MCF 10A (cell line): ENCODE measurements around the gene DNAJC16. TPM values are rescaled to one million over a fixed set of nuclear protein-coding genes. Genes with fewer than 3 reads are reported as not detected.
"Not testable (repeated sequence)": the region's sequence is repeated elsewhere in the genome, so short reads cannot be mapped to it uniquely, and the experiment has no call there.

Experiments
- BruUV-seq: library from RNA; stranded (reverse); fragments of 400-500 nt; replicated peaks from 2 replicates; lab custom pipeline; 2021; lab: Mats Ljungman, UMichigan
- CTCF ChIA-PET: fragments of 300-600 bp; sonication (Branson Sonifier 250); formaldehyde crosslinking; extraction: SDS; loops from one replicate; lab custom pipeline; 2021; ENCODE audit warnings: antibody characterized with exemption, inconsistent platforms; lab: Yijun Ruan, JAX
- POLR2A ChIA-PET: fragments of 300-600, 350-650 bp; sonication (Branson Sonifier 250); formaldehyde crosslinking; extraction: SDS; loops from one replicate; lab custom pipeline; 2020; ENCODE audit warnings: antibody characterized with exemption, inconsistent platforms; lab: Yijun Ruan, JAX
- DNase-seq: peaks from one replicate; pipeline ENCODE4 v3.0.0-alpha.2; 2018; ENCODE audit not compliant: unreplicated experiment
- H3K27ac Mint-ChIP-seq: one replicate; pipeline ENCODE4 v1.8.0; 2022; ENCODE audit warnings: mild to moderate bottlenecking, low read depth, mixed read lengths; ENCODE audit not compliant: unreplicated experiment
- H3K27me3 Mint-ChIP-seq: one replicate; pipeline ENCODE4 v1.8.0; 2022; ENCODE audit warnings: mixed read lengths; ENCODE audit not compliant: insufficient read depth, unreplicated experiment
- H3K36me3 Mint-ChIP-seq: one replicate; pipeline ENCODE4 v1.8.0; 2022; ENCODE audit warnings: mild to moderate bottlenecking, moderate library complexity, mixed read lengths; ENCODE audit not compliant: insufficient read depth, unreplicated experiment
- H3K4me1 Mint-ChIP-seq: one replicate; pipeline ENCODE4 v1.8.0; 2022; ENCODE audit warnings: mixed read lengths; ENCODE audit not compliant: insufficient read depth, unreplicated experiment
- H3K4me3 Mint-ChIP-seq: one replicate; pipeline ENCODE4 v1.8.0; 2022; ENCODE audit warnings: mild to moderate bottlenecking, moderate library complexity, mixed read lengths; ENCODE audit not compliant: unreplicated experiment
- H3K9me3 Mint-ChIP-seq: one replicate; pipeline ENCODE4 v1.8.0; 2022; ENCODE audit warnings: mixed read lengths; ENCODE audit not compliant: unreplicated experiment
- intact Hi-C: fragments of 100-400 bp; cut with micrococcal nuclease; formaldehyde crosslinking; loops from 2 replicates; pipeline ENCODE4 v1.14.1; 2022
- total RNA-seq: library from RNA; stranded (reverse); gene quantifications from 2 replicates; pipeline ENCODE4 v1.2.3, GENCODE V29; 2022
- TF ChIP-seq, protein P1 (sequence below): fragments of 200-600 bp; IDR thresholded peaks from one replicate; pipeline ENCODE4 v1.8.0; 2022; ENCODE audit warnings: antibody characterized with exemption, mild to moderate bottlenecking; ENCODE audit not compliant: unreplicated experiment

Gene DNAJC16
- total RNA-seq, 1 experiment from 2014 or later: 17.2 TPM

DNA sequence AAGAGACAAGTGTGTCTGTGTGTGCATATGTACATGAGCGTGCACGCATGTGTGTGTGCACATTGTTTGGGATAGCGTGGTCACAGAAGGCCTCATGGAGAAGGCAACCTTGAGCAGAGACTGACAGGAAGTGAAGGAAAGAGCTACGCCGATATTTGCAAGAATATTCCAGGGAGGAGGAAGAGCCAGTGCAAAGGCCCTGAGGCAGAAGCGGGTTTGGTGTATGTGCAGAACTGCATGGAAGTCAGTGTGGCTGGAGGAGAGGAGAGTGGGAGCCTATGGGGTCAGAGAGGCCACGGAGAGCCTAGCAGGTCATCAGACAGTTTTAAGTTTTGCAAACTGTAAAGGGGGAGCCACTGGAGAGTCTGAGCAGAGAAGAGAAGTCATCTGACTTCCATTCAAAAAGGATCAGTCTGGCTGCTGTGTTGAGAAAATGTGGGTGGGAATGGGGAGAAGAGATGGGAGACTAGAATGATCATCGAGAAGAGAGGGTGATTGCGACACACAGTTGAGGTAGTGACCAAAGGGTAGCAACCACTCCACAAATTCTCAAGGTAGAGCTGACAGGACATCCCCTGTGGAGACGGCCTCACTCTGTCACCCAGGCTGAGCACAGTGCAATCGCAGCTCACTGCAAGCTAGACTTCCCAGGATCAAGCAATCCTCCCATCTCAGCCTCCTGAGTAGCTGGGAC is 46.8 kb upstream of the DNAJC16 start:
- Mint-ChIP-seq H3K4me3 (no peak overlapping the region), H3K9me3 (no peaks in the 10 kb centered on the region), H3K27ac (no peak overlapping the region), H3K27me3 (no peaks in the 10 kb centered on the region), H3K36me3 (no peaks in the 10 kb centered on the region), H3K4me1 (no peaks in the 10 kb centered on the region)
- no TSS peak for BruUV-seq
- intact Hi-C loops: no loop called here
- CTCF ChIA-PET: no interaction called here
- POLR2A ChIA-PET: interaction anchor here (0.6 kb wide), 2 partner anchors 63 to 365 kb away, joined by 3 read pairs; no protein-coding TSS in a partner anchor
- TF ChIP-seq, protein P1, sequence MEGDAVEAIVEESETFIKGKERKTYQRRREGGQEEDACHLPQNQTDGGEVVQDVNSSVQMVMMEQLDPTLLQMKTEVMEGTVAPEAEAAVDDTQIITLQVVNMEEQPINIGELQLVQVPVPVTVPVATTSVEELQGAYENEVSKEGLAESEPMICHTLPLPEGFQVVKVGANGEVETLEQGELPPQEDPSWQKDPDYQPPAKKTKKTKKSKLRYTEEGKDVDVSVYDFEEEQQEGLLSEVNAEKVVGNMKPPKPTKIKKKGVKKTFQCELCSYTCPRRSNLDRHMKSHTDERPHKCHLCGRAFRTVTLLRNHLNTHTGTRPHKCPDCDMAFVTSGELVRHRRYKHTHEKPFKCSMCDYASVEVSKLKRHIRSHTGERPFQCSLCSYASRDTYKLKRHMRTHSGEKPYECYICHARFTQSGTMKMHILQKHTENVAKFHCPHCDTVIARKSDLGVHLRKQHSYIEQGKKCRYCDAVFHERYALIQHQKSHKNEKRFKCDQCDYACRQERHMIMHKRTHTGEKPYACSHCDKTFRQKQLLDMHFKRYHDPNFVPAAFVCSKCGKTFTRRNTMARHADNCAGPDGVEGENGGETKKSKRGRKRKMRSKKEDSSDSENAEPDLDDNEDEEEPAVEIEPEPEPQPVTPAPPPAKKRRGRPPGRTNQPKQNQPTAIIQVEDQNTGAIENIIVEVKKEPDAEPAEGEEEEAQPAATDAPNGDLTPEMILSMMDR: no peak
- no peak for DNase-seq

DNA sequence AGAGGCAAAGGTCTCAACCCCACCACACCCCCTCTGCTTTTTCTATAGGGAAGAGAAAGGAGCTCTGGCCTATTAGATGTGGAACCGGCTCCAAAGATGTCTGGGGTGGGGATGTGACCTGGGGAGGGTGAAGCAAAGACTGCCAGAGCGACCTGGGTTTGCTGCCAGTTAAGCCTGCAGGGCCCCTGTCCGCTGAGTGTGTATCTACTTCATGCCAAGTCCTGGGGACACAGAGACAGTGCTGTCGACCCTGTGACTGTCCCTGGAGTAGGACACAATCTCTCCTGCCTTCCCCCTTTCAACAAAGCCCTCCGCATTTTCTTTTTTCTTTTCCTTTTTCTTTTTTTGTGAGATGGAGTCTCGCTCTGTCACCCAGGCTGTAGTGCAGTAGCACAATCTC is 44.2 kb upstream of the DNAJC16 start:
- H3K4me1 Mint-ChIP-seq, H3K9me3 Mint-ChIP-seq, BruUV-seq, CTCF ChIA-PET, H3K4me3 Mint-ChIP-seq, DNase-seq, intact Hi-C loops, H3K27ac Mint-ChIP-seq, POLR2A ChIA-PET, H3K27me3 Mint-ChIP-seq, H3K36me3 Mint-ChIP-seq: not testable (repeated sequence)

DNA sequence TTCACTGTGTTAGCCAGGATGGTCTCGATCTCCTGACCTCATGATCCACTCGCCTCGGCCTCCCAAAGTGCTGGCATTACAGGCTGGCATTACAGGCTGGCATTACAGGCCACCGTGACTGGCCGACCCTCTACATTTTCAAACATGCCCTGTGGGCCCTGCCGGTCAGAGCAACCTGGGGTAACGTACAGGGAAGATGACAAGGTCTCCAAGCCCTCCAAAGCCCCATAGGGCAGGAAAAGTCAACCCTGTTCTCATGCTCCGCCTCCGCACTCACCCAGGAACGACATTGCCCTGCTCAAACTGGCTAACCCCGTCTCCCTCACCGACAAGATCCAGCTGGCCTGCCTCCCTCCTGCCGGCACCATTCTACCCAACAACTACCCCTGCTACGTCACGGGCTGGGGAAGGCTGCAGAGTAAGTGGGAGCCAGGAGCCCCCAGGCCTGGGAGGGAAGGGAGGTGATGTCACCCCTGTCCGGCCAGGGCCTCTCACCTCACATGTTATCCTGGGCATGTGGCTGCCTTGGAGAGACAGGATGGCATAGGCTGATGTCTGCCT is 43.6 kb upstream of the DNAJC16 start:
- DNase-seq, H3K27me3 Mint-ChIP-seq, H3K36me3 Mint-ChIP-seq, CTCF ChIA-PET, POLR2A ChIA-PET, BruUV-seq, H3K9me3 Mint-ChIP-seq, H3K4me1 Mint-ChIP-seq, intact Hi-C loops, H3K27ac Mint-ChIP-seq, H3K4me3 Mint-ChIP-seq: not testable (repeated sequence)

DNA sequence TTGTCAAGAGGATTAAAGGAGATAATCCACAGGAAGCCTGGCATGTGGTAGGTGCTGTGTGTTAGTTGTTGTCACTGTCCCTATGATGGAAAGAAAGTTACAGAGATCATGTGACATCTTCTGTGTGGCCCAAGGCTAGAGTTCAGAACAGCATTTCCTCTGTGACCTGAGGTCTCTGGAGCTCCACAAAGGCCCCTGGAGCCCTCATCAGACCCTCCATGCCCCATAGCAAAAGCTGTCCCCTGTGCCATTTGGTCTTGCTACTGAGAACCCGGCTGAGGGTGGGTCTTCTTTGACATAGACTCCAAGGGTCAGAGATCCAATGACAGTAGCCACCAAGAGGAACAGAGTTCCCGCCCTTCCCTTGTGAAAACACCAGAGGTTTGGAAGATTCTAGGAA is 42.7 kb upstream of the DNAJC16 start:
- Mint-ChIP-seq H3K36me3 (no peaks in the 10 kb centered on the region), H3K9me3 (no peaks in the 10 kb centered on the region), H3K4me3 (no peak overlapping the region), H3K27ac (no peak overlapping the region), H3K27me3 (no peaks in the 10 kb centered on the region), H3K4me1 (no peaks in the 10 kb centered on the region)
- ChIA-PET POLR2A (no interaction called here), CTCF (no interaction called here)
- intact Hi-C loops: no loop called here
- TF ChIP-seq, protein P1: no peak
- BruUV-seq: no TSS peak
- no peak for DNase-seq

DNA sequence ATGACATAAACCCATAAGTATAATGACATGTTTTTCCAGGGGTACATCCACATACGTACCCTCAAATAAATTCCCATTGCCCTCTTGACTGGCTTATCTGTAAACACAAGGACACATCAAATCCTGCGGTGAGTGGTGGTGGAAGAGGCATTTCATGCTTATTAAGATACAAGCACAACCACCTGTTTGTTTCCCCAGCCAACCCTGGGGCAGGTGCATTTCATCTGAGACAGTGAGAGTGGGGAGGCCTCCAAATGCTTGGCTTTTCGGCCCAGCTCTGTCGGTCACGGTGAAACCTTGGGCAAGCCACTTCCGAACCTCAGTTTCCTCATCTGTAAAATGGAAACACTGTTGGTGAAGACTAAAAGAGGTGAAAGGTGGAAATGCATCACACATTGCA is 42.2 kb upstream of the DNAJC16 start:
- POLR2A ChIA-PET, H3K4me1 Mint-ChIP-seq, intact Hi-C loops, CTCF ChIA-PET, H3K27me3 Mint-ChIP-seq, BruUV-seq, H3K27ac Mint-ChIP-seq, H3K4me3 Mint-ChIP-seq, DNase-seq, H3K9me3 Mint-ChIP-seq, H3K36me3 Mint-ChIP-seq: not testable (repeated sequence)
